Parathyroid adenoma (tissue), 2 donors: ENCODE data around the gene ATOH8.

Source experiments
- H2AFZ ChIP-seq: fragments of 300-600 bp; sonication (generic); one replicate; pipeline ENCODE4 v1.7.0; 2017; ENCODE audit warnings: antibody characterized with exemption, mild to moderate bottlenecking
- H3K27ac ChIP-seq: fragments of 300-600 bp; sonication (generic); one replicate; pipeline ENCODE4 v1.7.0; 2017
- H3K27me3 ChIP-seq: fragments of 300-600 bp; sonication (generic); one replicate; pipeline ENCODE4 v1.7.0; 2017; ENCODE audit warnings: low read length; ENCODE audit not compliant: control insufficient read depth, insufficient read depth
- H3K36me3 ChIP-seq: fragments of 300-600 bp; sonication (generic); one replicate; pipeline ENCODE4 v1.7.0; 2017; ENCODE audit warnings: low read length; ENCODE audit not compliant: control insufficient read depth, insufficient read depth
- H3K4me1 ChIP-seq: fragments of 300-600 bp; sonication (generic); one replicate; pipeline ENCODE4 v1.7.0; 2017; ENCODE audit warnings: control low read depth
- H3K4me2 ChIP-seq: fragments of 300-600 bp; sonication (generic); one replicate; pipeline ENCODE4 v1.7.0; 2017; ENCODE audit warnings: low read length
- H3K4me3 ChIP-seq: fragments of 300-600 bp; sonication (generic); one replicate; pipeline ENCODE4 v1.7.0; 2017; ENCODE audit warnings: low read depth, low read length
- H3K79me2 ChIP-seq: fragments of 300-600 bp; sonication (generic); one replicate; pipeline ENCODE4 v1.7.0; 2017; ENCODE audit warnings: control low read depth
- H3K9ac ChIP-seq: fragments of 300-600 bp; sonication (generic); one replicate; pipeline ENCODE4 v1.7.0; 2017; ENCODE audit warnings: mild to moderate bottlenecking
- H3K9me3 ChIP-seq: fragments of 300-600 bp; sonication (generic); one replicate; pipeline ENCODE4 v1.7.0; 2017; ENCODE audit warnings: low read length; ENCODE audit not compliant: control insufficient read depth
- CTCF ChIP-seq: fragments of 300-600 bp; sonication (generic); IDR thresholded peaks from one replicate; pipeline ENCODE4 v1.7.0; 2017; ENCODE audit warnings: antibody characterized with exemption, mild to moderate bottlenecking
- donor health status: primary hyperparathyroidism.

ATOH8 gene

GRCh38 chr2:85753525-85754312 lies at the start of gene ATOH8:
TSS of gene ATOH8 (plus strand) at chr2:85753991. CDS start at chr2:85754190, 199 bp downstream.
- Histone ChIP-seq H3K27ac (no peak within 1 kb of the TSS), H3K9me3 (no peaks in the 10 kb centered on the region), H3K27me3 (no peaks in the 10 kb centered on the region), H3K36me3 (no peaks in the 10 kb centered on the region), H3K4me3 (peak within 1 kb of the TSS; percentile 58), H3K9ac (no peak within 1 kb of the TSS), H3K4me1 (peaks cover 9% of the 10 kb centered on the region), H3K79me2 (no peaks in the 10 kb centered on the region), H2AFZ (peak within 1 kb of the TSS; percentile 67), H3K4me2 (peak within 1 kb of the TSS; percentile 87)
- no peak for TF ChIP-seq CTCF

- Histone ChIP-seq H3K27ac (no peak overlapping the region), H3K27me3 (no peaks in the 10 kb centered on the region), H3K79me2 (no peaks in the 10 kb centered on the region), H3K36me3 (no peaks in the 10 kb centered on the region), H3K4me3 (no peak overlapping the region), H3K9me3 (no peaks in the 10 kb centered on the region), H2AFZ (no peak overlapping the region), H3K4me2 (no peak overlapping the region), H3K9ac (no peak overlapping the region), H3K4me1 (no peaks in the 10 kb centered on the region)
- no peak for TF ChIP-seq CTCF
Measured at GRCh38 chr2:85704038-85704437, 49.8 kb upstream of the ATOH8 start.

- Histone ChIP-seq H3K9me3 (no peaks in the 10 kb centered on the region), H3K36me3 (no peaks in the 10 kb centered on the region), H3K27me3 (no peaks in the 10 kb centered on the region), H2AFZ (no peak overlapping the region), H3K9ac (no peak overlapping the region), H3K4me3 (no peak overlapping the region), H3K4me2 (no peak overlapping the region), H3K27ac (peak overlapping the region; percentile 13), H3K79me2 (no peaks in the 10 kb centered on the region), H3K4me1 (no peaks in the 10 kb centered on the region)
- TF ChIP-seq CTCF = no peak
Measured at GRCh38 chr2:85704800-85705679, 48.8 kb upstream of the ATOH8 start.

- no peak overlapping the region for H3K9ac ChIP-seq
Measured at GRCh38 chr2:85705680-85706039, 48.1 kb upstream of the ATOH8 start.

More at GRCh38 chr2:85705680-85706039, 48.1 kb upstream of the ATOH8 start:
- H3K27me3 ChIP-seq = no peaks in the 10 kb centered on the region
- no peak overlapping the region for H3K27ac ChIP-seq
- no peak overlapping the region for H3K4me2 ChIP-seq
- no peaks in the 10 kb centered on the region for H3K36me3 ChIP-seq
- H2AFZ ChIP-seq = no peak overlapping the region
- H3K9me3 ChIP-seq = no peaks in the 10 kb centered on the region
- H3K4me1 ChIP-seq = no peaks in the 10 kb centered on the region
- no peak for TF ChIP-seq CTCF
- H3K79me2 ChIP-seq = no peaks in the 10 kb centered on the region
- H3K4me3 ChIP-seq = no peak overlapping the region
